Activated naive CD8-positive, alpha-beta T cell treated with anti-CD3 and anti-CD28 coated beads, Interleukin-2, amount 50 U/mL, for 16 hours (primary cell): ENCODE results near the gene VPS37D.
"Not testable (repeated sequence)": the region's sequence is repeated elsewhere in the genome, so short reads cannot be mapped to it uniquely, and the experiment has no call there.

Experiments
- DNase-seq: peaks from one replicate; pipeline ENCODE4 v3.0.0-alpha.2; 2020; ENCODE audit warnings: low read depth, low spot score

Gene VPS37D

DNA sequence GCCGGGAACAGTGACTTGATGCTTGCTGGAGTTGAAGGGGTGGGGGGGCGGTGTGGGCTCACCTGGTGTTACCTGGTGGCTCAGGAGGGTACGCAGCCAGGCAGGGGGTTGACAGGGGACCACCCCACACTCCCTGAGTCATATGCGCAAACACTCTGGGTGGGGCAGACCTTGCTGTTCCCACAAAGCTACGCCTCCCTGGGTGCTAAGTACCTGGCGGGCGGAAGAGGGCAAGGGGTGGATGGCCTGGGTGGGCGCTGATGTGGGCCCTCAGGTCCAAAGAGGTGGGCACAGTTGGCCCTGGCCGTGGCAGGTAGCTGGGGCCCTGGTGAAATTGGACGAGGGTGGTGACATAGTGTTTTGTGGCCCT lies 37.9 kb downstream of the VPS37D start:
- no peak for DNase-seq

DNA sequence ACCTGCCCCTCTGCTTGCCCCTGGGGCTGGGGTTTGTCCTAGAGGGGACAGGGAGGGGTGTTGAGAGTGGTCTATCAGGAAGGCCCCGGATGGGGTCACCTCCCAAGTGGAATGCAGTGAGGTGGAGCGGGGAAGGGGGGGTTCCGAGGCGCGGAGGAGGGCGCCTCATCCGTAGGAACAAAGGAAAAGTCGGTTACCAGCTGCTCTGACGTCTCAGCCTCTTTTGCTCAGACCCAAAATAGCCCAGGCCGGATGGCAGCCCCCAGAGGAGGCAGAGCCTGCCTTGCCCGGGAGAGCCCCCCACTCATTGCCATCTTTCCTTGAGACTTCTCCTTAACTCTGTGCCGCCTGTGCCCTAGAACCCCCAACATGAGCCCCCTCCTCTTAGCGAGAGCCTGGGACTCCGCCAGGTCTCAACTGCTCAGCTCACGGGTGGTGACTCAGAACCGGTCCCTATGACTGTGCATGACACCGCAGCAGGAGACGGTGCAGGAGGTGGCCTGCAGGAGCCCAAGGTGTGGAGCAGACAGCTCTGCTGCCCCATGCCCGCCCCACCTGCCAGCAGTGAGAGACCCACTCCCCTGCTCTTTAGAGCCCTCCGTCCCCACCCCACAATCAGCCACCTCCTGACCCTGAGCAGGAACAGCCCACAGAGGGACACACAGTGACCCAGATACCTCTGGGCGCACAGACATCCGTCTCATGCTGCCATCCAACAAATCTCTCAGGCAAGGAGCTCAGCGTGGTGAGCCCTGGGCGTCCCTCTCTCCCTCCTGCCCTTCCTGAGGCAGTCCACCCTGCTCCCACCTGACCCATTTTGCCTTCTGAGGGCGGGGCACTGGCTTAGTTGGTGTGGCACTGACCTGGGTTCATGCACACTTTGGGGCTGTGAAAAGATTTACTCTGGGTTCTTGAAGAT lies 38.8 kb downstream of the VPS37D start:
- no peak for DNase-seq

DNA sequence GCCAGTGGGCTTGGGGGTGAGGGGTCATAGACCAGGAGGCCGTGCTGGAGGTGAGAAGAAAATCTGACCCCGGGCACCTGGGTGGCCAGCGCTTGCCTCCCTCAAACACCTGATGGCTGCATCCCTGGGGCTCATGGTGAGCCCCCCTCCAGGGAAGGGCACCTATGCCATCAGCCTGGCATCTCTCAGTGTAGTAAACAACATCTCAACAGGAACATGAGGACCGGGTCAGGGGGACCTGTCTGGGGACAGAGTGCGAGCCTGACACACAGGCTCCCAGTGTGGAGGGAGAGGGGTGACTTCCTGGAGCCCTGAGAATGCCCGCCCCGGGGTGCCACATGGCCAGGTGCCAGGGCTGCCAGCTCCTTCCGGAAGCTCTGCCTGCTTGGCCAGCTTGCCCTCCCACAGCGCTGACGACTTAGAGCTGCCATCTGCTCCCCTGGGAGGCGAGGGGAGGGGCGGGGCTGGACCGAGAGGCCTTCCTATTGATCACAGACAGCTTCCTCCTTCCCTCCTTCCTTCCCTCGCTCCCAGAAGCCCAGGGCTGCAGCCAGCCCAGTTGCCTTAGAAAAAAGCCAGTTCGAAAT lies 39.5 kb downstream of the VPS37D start:
- no peak for DNase-seq

DNA sequence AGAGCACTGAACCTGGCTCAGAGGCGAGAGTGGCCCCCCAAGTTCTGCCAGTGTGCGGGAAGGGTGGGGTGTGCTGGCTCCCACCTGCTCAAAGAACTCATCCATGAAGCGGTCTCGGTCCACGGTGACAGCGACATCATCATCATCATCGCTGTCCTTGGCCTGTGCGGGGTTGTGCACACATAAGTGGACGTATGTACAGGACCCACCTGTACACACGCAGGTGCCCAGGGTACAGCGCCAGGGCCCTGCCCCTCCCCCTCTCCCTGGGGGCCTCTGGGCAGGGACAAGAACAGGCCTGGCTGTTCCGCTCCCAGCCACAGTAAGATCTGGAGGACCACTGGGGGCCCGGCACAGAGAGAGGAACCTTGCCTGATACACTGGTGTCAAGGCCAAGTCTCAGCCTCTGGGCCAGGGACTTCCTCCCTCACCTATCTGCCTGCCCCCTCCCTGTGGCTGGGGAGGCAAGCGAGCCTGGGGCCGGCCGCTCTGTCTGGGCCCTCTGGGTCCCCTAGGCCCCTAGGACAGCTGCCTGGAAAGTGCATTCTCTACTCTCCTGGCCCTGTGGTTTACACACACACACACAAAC lies 41.4 kb downstream of the VPS37D start:
- DNase-seq: no peak

DNA sequence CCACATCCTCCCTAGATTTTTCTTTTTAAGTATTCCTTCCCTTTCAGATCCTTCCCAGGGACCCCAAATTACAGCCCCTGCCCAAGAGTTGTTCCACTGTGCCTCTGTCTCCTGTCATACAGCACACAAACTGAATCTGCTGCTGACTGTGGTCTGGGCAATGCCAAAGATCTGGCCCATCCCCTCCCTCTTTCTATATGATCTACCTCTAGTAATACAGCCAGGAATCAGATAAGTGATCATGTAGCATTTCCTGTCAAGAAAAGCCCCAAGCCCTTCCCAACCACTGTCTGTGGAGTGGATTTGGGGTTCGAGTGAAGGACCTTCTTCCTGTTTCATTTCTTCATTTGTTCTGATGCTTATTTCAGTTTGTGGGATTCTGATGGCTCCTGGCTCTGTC lies 45.1 kb downstream of the VPS37D start:
- DNase-seq: no peak

DNA sequence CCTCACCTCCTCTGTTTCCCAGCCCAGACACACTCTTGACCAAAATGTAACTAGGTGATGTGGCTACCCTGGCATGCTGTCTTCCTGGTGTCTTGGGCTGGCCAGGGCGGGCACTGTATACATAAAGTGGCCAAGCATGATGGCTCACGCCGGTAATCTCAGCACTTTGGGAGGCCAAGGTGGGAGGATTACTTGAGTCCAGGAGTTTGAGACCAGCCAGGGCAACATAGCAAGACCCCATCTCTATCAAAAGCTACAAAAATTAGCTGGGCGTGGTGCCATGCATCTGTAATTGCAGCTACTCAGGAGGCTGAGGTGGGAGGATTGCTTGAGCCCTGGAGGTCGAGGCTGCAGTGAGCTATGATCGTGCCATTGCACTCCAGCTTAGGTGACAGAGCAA lies 45.7 kb downstream of the VPS37D start:
- DNase-seq: not testable (repeated sequence)

DNA sequence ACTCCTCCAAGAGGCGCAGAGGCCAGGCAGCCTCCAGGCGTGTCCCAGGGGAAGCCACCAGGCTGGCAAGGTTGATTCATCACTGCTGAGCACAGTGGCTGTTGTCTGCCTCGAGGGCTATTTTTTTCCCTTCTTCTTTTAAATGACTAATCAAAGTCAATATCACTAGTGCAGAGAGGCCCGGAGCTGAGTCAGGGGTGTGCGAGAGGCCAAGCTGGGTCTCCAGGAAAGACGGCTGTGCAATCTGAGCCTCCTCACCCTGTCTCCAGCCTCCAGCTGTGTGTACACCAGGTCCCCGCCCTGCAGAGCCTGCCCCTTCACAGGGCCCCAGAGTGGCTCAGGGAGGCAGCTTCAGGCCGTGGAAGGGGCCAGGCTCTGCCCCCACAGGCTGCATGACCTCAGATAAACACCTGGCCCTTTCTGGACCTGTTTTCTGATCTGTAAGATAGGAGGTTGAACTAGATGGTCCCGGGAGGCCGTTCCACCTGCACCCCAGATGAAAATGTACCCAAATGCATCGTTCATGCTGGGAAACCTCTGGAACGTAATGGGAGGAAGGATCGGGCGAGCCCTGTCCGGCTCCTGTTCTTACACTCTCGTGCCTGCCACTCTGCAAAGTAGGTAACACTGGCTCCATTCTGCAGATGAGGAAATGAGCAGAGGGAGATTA lies 48.2 kb downstream of the VPS37D start:
- no peak for DNase-seq

DNA sequence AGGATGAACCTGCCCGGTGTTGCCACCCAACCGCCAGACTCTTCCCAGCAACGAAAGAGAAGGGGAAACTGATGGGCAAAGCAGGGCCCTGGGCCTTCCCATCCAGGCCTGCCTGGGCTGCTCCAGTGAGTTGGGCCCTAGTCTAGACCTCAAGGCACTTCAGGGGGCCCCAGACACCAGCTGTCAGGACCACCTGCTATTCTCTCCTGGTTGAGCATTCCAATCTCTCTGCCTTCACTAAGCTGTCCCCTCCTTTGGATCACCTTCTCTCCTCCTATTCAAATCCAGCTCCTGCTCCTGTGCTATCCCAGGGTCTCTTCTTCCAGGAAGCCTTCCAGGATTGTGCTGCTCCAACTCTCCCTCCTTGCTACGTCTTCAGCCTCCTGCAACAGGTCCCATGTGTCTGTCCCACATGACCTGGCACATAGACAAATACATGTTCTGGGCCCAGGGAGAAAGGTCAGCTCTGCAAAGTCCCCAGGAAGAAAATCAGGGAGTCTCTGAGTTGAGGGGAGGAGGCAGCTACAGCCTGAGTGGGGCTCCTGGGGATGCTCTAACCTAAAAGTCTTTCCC lies 48.8 kb downstream of the VPS37D start:
- DNase-seq: no peak

DNA sequence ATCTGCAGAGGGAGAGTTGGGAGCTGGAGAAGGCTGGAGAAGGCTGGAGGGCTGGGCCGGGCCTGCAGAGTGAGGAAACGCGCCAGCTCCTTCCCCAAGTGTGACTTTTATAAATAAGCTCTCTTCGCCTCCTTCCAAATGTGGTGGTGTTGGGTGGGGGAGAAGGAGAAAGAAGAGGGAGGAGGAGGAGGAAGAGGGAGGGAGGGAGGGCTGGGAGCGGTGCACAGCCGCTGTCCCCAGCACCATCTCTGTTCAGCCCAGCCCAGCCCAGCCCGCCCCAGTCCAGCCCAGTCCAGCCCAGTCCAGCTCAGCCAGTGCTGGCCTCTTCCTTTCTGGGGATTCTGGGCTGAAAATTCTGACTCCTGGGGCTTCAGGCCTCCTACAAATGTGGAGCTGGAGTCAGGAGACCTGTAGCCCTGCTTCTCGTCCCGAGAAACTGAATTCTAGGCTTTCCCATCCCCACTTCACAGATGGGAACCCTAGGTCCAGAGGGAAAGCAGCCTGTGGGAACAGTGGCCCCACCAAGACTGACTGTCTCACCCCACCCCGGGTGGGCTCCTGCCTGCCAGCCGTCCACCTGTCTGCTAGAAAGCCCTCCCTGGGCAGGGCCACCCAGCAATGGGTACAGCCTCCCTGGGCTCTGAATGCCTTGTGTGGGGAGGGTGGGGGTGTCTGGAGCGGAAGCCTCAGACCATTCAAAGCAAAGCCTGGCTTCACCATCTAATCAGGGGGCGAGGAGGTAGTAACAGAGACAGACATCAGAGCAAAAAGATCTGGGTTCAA lies 49.6 kb downstream of the VPS37D start:
- no peak for DNase-seq

DNA sequence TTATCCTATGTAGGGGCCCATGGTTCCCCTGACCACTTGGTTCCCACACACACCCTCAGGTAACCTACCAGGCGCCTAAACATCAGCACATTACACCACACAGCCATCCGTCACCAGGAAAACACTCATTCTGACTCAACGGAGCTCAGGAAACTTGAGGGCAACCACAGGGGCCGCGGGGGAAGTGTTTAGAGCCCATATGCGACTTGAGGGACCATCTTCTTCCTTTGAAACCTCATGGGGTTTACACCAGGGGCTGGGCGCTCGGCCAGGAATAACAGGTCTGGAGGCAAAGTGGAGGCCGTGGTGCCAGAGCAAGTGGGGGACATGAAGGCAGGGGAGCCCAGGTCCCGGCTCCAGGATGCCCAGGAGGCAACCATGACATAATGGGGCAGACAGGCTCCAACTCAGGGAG lies 50.4 kb downstream of the VPS37D start:
- DNase-seq: peak; percentile 54

DNA sequence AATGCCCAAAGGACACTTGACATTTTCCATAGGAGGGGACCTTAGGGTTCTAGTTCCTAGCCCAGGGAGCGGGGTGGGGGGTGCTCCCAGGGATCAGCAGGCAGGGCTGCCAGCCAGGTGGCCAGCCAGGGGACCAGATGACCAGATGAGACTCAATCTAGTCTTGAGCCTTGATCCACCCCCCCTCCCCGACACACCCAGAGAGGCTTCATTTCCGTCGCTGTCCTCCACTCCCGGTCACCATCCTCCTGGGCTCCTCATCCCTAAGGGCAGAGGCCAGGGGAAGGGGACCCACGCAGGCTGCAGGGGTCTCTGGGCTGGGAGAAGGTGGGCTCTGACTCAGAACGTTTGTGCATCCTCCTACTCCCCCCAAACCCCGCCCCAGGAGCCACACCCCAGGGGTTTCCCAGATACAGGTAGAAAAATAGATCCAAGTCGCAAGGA lies 50.8 kb downstream of the VPS37D start:
- no peak for DNase-seq

DNA sequence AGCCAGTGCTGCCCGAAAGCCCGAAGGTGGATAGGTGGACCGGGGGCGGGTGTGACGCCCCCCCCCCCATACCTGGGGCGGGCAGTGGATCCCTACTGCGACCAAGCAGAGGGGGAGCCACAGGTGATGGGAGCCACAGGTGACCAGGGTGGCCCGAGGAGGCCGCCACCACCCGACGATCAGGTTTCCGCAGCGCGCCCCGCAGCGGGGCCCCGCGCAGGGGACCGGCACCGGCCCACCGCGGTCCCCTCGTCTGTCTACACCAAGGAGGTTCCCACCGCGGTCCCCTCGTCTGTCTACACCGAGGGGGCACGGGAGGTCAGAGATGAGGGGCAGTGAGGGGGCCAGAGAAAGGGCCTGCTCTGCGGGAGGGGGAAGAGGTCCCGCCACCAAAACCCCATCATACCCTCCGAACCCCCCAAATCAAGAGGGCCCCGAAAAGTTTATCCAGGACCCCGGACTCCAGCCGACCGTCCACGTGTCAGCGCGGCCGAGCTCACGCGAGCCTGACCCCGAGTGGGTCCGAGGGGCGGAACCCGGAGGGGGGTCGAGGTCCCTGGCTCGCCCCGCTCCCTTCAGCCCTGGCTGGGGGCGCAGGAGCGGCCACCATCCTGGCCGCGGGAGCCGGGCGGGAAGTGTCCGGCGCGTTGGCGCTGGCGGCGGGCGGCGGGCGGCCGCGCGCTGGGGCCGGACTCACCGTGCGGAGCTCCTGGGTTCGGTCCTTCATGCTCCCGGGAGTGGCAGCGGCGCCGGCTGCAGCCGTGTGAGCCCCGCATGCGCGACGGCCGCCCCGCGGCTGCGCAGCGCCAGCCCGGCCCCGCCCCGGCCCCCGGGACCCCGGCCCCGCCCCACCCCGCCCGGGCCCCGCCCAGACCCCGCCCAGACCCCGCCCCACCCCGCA lies 51.5 kb downstream of the VPS37D start, which contains the start of gene STX1A:
STX1A (minus strand) TSS at position 765 of the 901 bp plus-strand sequence; CDS start at position 727, 38 bp downstream.
- DNase-seq: no peak

DNA sequence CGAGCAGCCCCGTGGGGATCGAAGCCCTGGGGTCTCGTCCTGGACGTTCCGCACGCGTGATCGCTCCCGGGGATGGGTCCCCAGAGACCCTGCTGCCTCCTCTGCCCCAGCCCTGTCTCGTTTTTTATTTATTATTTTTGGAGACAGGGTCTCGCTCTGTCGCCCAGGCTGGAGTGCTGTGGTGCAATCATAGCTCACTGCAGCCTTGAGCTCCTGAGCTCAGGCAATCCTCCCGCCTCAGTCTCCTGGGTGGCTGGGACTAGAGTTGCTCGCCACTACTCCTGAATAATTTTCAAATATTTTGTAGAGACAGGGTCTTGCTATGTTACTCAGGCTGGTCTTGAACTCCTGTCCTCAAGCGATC lies 52.2 kb downstream of the VPS37D start:
- no peak for DNase-seq

DNA sequence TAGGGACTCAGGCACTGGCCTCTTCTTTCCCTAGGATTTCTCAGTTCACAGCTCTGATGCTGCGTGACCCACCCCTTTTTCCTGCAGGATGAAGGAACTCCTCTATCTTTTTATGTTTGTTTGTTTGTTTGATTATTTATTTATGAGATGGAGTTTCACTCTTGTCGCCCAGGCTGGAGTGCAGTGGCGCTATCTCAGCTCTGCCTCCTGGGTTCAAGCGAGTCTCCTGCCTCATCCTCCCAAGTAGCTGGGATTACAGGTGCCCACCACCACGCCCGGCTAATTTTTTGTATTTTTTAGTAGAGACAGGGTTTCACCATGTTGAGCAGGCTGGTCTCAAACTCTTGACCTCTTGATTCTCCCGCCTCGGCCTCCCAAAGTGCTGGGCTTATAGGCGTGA lies 52.8 kb downstream of the VPS37D start:
- DNase-seq: not testable (repeated sequence)

DNA sequence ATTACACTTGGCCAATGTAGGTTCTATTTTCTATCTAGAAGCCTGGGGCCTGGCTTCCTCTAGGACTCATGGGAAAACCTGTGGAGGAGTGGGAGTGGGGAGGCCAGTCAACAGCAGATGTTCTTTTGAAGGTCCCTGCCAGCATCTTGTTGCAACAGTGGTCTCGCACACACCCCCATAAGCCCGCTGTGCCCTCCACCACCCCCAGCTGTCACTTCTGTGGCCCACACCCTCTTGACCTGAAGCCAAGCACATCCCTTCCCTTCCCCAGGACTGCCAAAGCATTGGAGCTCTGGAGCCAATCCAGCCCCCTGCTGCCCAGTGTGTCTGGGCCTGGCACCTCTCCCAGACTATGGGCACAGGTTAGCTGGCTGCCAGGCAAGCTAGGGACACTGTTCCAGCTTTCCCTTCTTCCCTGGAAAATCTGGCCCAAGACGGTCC lies 53.8 kb downstream of the VPS37D start:
- DNase-seq: no peak
